HEK293T (cell line): ENCODE measurements around the gene C1QL4.

Source experiments
- FOXA1 ChIP-seq: fragments of 450-650 bp; IDR thresholded peaks from 2 replicates; pipeline ENCODE4 v1.6.1; 2016; ENCODE audit warnings: mild to moderate bottlenecking
- SP1 ChIP-seq: fragments of 450-650 bp; IDR thresholded peaks from 2 replicates; pipeline ENCODE4 v1.6.1; 2017
- TARDBP ChIP-seq: fragments of 450-650 bp; IDR thresholded peaks from 2 replicates; pipeline ENCODE4 v1.6.1; 2016

GRCh38 chr12:49336645-49337584, at the start of gene C1QL4:
- TF ChIP-seq SP1 = no peak
- no peak for TF ChIP-seq FOXA1
- TF ChIP-seq TARDBP = no peak
